GM12874 (cell line): ENCODE results near the gene EVX1.

Experiments used
- TF ChIP-seq, protein P1 (sequence below): IDR thresholded peaks from 2 replicates; pipeline ENCODE4 v1.5.1; 2011; ENCODE audit warnings: low read depth, mild to moderate bottlenecking, control low read depth, low read length, moderate library complexity; ENCODE audit not compliant: insufficient read depth

The EVX1 gene

DNA sequence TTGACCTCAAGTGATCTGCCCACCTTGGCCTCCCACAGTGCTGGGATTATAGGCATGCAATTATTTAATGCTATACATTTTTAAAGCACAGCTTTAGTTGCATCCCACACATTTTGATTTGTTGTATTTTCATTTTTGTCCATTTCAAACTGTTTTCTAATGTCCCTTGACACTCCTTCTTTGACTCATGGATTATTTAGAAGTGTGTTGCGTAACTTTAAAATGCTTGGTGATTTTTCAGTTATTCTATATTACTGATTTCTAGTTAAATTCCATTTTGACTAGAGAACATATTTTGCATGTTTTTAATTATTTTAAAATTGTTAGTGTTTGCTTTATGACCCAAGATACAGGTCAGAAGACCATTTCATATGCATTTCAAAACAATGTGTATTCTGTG, 28.8 kb downstream of the EVX1 start:
- TF ChIP-seq, protein P1, sequence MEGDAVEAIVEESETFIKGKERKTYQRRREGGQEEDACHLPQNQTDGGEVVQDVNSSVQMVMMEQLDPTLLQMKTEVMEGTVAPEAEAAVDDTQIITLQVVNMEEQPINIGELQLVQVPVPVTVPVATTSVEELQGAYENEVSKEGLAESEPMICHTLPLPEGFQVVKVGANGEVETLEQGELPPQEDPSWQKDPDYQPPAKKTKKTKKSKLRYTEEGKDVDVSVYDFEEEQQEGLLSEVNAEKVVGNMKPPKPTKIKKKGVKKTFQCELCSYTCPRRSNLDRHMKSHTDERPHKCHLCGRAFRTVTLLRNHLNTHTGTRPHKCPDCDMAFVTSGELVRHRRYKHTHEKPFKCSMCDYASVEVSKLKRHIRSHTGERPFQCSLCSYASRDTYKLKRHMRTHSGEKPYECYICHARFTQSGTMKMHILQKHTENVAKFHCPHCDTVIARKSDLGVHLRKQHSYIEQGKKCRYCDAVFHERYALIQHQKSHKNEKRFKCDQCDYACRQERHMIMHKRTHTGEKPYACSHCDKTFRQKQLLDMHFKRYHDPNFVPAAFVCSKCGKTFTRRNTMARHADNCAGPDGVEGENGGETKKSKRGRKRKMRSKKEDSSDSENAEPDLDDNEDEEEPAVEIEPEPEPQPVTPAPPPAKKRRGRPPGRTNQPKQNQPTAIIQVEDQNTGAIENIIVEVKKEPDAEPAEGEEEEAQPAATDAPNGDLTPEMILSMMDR, result no peak

DNA sequence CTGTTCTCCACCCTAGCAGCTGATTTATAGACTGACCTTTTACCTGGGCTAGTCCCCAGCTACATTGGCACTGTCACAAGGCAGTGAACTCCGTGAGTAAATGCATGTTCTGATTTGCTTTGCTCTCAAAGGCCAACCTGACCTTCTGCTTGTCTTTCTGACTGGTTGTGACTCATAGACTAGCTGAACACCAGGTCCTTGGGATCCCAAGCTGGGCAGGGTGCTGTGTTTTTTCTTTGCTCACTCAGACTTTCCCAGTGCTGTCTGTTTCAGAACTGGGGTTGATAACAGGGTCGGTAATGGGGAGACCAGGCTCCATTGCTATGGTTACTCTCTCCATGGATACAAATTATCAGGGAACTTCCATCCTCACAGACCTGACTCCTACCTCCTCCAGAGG, 35.0 kb downstream of the EVX1 start:
- TF ChIP-seq, protein P1, result no peak

DNA sequence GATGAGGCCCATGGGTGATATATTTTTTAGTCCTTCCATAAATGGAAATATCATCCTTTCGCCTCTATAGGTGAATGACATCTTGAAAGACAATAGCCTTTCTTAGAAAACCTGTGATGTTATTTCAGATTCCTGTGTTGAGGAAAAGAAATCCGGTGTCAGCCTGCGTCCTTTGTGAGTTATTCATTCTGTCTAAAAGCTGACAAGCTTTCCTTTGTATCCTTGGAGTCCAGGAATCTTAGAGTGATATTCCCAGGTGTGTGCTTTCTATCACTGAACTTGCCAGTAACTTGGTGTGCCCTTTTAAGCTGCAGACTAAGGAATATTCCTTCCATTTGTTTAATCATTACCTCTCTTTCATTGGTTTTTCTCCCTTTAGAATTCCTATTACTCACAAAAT, 41.0 kb downstream of the EVX1 start:
- TF ChIP-seq, protein P1, result no peak

DNA sequence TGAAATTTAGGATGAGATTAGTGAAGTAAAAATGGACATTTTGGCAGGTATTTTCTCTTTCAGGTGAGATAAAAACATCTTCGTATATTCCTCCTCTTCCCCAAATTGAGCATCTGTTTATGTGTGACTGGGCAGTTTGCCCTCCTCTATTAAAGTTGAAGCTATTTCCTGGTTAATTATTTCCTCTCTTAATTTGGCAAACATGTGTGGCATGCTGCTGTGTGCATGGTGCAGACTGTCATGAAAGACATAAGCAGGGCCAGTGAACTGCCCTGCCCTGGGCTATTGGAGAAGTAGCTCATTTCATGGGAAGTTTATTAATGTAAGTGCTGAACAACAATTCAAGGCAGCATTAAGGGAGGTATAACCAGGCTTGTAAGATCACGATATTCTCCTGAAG, 52.6 kb downstream of the EVX1 start:
- TF ChIP-seq, protein P1, result no peak

DNA sequence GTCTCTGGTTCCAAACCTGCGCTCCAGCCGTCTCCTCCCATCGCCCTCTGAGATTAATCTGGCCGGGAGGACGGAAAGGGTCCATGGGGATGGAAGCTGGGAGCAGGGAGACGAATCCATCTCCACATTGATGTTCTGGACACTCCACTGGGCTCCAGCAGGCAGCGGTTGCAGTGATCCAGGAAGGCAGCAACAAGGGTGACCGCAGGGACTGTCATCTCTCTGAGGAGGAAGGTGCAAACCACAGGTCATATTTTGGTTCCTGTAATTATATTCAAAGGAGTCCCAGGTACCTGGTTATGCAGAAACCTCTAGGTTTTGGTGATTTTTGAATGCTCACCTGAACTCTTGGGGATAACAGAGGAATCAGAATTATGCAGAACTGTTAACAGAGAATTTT, 54.8 kb downstream of the EVX1 start:
- TF ChIP-seq, protein P1, result no peak
